CMK (cell line): ENCODE measurements around the gene LGALS7.

Experiments used
- DNase-seq: peaks from one replicate; pipeline ENCODE4 v3.0.0-alpha.2; 2010; ENCODE audit warnings: low read depth

The LGALS7 gene

DNA sequence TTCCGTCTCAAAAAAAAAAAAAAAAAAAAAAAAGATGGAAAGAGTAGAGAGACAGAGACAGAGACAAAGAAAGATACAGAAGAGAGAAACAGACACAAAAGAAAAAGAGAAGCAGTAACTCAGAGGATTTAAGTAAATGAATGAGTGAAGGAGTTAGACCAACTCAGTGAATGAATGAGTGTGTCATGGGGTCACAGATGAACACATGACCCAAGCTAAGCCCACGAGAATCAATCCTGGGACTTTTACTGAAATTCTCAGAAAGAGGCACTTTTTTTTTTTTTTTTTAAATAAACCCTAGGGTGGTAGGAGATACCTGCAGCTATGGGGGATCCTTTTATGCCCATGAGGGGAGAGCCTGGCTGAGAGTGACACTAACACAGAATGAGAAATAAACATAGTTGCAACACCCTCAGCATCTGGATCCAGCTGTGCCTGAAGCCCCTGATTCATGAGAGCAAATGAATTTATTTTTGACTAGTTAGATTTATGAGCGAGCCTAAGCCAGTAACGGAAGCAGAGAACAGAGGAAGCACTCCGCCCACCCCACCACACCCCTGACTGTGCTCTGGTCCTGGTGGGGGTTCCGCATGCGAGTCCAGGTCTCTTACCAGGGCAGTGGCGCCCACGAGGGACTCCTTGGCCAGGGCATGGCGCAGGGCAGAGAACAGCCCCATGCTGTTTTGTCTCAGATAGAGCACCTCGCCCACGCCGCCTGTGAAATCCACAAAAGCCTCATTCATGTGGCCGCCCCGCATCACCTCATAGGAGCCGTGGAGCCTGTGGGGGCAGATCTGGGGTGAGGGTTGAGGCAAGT, 33.7 kb downstream of the LGALS7 start:
- no peak for DNase-seq

DNA sequence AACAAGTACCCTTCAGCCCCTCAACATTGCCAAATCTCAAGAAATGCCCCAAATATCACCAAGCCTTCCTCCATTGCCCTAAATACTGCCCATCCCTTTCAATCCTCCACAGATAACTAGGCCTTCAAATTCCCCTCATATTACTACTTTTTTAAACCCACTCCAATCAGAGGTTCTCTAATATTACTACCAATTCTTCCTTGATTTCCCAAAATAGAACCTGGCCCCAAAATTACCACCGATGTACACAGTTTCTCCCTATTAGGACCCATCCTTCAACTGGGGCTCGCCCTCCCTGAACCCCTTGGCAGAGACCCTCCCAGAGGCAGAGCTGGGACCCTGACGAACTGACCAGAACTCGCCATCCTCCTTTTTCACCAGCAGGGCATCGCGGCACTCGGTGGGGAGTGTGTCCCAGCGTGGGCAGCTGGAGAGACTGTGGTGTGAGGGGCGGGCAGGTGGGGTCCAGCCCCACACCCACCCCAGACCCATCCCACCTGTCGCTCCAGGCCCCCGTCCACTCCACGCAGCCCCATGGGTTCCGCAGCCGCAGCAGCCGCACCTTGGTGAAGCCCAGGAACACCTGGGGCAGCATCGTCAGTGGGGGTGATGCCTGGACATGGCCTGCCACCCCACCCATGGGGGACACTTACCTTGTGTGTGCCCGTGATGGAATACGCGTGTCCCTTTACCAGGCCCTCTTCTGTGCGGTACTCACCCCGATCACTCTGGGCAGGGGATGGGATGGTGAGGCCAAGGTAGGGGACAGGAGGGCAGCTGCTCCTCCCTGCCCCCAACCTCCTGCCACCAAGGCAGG, 35.2 kb downstream of the LGALS7 start:
- no peak for DNase-seq

DNA sequence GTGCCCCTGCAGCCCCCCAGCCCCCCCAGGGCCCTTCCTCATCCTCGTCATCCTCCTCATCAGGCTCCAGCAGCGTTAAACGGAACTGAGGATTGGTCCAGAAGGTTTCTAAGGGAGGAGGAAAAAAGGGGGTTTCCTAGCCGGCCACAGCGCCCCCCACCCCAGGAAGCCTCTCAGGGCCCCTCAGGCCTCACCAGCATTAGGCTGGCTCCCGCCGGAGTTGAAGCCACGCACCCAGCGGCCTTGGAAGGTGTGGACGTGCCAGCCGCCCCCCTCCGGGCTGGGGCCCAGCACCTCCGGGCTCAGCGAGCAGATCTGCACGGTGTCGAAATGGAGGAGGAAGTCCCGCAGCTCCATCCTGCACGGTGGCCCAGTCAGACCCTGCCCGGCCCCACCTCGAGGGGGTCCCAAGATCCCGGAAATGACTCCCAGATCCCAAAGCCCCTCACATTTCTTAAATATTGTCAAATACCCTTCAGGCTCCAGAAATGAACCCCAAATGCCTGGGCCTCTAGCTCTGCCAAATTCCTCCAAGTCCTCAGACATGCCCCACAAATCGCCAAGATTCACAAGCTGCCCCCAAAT, 35.9 kb downstream of the LGALS7 start:
- no peak for DNase-seq

DNA sequence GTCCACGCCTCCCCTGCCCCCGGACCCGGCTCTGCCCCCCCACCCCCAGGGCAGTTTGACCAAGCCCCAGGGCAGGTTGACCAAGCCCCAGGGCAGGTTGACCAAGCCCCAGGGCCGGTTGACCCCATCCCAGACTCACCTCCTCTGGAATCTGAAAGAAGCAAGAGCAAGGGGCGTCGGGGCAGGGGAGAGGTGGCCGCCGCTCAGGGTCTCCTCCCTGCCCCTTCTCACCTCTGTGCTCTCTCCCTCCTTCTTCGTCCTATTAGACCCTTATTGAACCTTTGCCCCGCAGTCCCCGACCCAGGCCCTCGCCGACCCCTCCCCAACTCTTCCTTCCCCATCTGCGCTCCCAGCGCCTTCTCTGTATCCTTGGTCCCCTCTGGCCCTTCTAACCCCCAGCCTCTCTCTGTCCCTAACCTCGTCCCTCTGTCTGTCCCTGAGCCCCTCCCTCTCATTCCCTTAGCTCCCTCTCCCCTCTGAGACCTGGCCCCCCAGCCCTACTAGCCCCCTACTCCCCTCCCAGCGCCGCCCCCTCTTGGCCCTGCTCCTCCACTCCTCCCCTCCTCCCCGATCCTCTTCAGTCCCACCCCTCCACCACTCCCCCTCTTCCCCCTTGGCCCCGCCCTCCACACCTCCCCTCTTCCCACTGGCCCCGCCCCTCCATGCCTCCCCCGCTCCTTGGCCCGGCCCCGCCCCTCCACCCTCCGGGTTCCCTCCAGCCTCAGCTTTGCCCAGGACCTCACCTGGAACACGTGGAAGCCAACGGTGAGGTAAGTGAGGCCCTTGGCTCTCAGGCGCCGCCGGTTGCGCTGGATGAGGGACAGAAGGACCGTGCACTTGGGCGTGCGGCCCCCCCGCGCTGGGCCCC, 36.7 kb downstream of the LGALS7 start:
- no peak for DNase-seq

DNA sequence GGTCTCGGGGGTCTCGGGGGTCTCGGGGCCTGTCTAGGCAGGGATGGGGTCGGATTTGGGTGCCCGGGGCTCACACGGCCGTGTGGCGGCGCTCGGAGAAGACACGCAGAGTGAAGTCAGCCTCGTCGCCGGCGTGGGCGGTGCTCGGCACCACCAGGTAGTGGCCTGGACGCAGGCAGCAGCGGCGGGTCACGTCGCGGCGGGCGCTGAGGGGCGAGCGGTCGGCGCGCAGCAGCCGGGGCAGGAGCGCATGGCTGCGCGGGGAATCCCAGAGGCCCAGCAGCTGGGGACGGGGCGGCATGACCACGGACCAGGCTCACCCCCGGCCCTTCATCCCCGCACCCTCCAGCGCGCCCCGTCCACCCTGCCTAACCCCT, 37.3 kb downstream of the LGALS7 start:
- no peak for DNase-seq

DNA sequence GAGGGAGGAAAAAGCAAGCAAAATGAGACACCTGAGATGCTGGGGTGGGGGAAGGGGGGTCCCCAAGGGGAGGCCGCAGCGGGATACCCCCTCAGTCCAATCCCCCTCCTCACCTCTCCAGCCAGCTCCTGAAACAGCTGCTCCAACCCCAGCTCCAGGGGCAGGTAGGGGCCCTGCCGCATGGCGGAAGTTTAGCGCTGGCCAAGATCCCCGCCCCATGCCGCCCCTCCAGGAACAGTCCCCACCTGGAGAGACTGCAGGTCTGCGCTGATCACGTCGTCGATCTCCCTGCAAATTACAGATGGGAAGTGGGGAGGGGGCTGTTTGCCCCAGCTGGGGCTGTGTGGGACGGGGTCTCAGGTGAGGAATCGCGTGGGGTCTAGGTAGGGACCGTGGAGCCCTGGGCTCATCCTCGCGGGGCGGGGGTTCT, 38.0 kb downstream of the LGALS7 start:
- no peak for DNase-seq

DNA sequence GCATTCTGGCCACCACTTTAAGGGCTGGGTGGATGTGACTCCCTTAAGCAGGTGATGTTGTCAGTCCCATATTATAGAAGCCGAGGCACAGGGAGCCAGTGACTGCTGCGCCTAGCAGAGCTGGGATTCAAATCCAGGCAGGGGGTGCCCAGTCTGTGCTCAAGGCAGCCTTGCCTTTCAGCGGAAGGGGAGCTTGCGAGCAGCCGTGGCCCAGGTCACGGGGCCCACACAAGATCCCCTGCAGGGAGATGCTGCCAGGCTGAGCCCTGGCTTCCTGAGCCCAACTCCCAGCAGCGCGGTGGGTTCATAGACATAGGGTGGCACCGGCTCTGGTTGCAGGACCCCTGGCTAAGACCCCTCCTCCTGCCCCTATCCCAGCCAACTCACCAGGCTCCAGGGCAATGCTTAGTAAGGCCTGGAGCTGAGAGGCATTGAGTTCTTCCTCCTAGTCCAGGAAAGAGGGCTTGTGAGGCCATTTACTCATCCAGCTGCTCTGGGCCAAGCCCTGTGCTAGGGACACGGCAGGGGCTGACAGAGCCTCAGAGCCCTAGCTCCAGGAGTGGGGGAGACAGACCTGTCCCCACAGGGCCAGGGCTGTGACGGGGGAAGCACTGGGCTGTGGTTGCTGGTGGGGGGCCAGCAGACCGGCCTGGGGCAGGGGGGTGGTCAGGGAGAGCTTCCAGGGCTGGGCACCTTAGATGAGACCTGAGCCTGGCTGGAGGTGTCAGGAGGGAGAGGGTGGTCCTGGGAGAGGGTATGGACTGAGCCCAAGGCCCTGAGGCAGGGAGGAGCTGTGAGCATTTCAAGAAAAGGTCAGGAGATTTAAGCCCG, 38.7 kb downstream of the LGALS7 start:
- no peak for DNase-seq

DNA sequence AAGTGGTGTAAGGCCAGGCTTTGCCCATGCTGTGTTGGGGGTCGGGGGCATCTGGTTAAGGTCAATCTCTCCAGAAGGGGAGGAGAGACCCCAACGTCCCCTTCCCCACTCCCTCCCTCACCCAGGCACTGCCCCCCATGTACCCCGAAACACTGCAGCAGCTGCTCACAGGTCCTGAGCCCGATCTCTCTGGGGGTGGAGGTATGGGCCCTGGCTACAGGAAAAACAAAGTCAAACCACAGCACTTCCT, 39.2 kb downstream of the LGALS7 start:
- DNase-seq, result no peak

DNA sequence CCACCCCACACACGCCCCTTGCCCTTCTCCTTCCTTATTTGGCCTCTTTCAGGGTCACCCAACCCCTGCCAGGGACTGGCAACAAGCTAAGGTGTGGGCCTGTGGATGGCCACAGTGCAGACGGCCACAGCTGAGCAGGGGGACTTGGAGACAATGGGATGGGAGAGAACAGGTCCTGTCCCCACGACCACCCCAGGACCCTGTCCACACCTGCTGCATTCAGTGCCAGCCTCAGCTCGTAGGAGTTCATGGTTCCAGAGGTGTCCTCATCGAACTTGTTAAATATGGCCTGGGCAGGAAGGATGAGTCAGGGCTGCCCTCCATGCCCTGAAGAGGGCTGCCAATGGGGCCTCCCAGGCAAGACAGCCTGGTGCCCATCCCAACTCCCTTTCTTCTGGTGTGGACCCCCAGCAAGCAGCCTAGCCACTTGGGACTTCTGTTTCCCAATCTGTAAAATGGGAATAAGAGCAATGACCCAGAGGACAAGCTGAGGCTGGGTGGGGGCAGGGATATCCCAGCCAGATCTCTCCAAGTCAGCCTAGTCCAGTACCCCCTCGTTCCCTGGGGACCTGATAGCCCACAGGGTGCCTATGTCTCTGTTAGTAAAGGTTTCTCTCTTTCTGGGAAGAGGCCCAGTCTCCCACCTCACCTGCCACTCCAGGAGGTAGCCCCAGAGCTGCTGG, 39.7 kb downstream of the LGALS7 start:
- no peak for DNase-seq

DNA sequence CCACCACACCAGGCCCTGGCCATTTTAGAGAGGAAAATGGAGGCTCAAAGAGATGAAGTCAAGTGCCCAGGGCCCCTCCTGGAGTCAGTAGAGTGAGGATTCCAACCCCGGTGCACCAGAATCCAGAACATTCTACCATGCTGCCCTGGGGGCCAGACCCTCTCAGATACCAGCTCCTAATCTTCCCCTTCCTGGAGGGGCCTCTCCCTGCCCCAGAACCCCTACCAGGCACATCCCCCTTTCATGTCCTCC, 40.1 kb downstream of the LGALS7 start:
- no peak for DNase-seq

DNA sequence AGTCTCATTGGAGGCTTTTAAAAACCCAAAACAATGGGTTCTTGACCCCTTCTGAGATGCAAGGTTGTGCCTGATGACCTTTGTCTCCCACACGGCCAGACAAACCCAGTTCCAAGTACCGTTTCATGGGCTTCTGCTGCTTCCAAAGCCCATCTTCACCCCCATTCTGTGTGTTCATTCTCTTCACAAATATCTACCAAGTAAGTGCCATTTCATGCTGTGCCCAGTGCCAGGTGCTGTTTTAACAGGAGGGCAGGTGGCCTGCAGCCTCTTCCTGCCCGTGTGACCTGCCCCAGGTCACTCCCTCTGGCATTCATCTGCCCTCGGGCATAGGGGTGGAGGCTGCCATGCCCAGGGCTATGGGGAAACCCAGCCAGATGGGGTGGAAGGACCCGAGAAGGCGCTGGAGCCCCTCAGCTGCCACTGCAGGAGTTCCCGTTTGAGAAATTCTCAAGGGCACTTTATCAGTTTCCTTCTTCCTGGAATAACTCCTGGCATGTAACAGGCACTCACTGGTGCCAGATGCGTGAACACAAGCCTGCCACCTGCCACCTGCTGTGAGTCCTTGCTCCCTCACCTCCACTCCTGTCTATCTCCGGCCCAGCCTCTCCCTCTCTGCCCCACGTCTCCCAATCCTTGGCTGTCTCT, 41.5 kb downstream of the LGALS7 start:
- DNase-seq, result no peak

DNA sequence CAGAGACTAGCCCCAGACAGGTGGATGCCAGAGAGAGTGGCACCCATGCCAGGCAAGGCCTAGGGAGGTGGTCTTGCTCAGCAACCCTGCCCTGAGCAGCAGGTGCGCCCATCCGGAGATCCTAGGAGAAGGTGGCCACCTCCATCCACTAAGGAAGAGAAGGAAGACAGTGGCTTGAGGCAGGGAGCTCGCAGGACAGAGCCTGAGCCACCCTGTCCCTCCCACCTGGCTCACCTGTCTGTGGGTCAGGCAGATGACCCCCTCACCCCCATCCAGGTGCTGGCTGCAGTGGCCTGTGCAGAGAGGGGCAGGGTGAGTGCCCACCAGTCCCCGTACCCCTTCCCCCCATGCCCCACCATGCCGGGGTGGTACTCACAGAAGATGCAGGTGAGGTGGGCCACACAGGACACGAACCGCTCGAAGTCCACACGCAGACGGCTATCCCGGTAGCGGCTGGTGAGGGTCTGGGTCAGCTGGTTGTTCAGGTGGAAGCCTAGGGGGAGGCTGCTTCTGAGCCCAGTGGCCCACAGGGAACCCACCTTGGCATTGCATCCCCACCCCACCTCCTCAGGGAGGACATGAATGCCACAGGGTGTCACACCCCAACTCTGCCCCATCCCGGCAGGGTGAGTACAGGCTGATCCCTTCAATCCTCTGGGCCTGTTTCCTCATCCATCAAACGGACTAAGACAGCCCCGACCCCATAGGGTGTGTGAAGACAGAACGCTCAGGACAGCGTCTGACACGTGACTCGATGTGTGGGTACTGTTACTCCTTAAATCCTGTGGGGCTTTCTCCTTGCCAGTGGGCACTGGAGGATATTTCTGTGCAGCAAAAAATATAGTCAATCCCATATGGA, 42.4 kb downstream of the LGALS7 start:
- DNase-seq, result no peak

DNA sequence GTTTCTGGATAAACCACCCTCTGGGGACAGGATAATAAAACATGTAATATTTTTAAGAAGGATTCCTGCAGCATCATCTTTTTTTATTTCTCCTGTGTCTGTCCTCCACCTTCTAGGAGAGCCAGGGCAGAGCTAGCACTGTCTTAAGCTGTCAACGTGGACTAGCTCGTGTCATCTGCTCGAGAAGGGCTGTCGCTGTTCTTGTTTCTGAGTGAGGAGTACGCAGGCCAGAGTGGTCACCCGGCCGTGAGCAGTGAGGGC, 42.9 kb downstream of the LGALS7 start:
- DNase-seq, result no peak

DNA sequence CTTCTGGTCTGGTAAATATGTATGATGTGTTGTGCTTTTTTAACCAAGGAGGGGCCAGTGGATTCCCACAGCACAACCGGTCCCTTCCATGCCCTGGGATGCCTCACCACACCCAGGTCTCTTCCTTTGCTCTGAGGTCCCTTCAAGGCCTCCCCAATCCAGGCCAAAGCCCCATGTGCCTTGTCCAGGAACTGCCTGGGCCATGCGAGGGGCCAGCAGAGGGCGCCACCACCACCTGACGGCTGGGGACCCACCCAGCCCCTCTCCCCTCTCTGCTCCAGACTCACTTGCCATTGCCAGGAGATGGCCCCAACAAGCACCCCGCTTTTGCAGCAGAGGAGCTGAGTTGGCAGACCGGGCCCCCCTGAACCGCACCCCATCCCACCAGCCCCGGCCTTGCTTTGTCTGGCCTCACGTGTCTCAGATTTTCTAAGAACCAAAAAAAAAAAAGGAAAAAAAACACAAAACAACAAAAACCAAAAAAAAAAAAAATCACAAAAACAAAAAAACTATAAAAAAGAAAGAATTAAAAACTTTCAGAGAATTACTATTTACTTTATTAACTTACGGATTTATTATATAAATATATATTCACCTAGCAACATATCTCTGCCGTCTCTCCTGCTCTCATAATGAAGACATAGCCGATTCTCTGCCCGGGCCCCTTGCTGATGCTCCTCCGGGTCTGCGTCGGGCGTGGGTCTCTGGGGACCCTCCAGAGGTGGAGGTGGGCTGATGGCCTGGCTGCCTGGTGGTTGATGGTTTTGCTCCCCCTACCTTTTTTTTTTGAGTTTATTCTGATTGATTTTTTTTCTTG, 43.5 kb downstream of the LGALS7 start:
- DNase-seq, result peak; percentile 48

DNA sequence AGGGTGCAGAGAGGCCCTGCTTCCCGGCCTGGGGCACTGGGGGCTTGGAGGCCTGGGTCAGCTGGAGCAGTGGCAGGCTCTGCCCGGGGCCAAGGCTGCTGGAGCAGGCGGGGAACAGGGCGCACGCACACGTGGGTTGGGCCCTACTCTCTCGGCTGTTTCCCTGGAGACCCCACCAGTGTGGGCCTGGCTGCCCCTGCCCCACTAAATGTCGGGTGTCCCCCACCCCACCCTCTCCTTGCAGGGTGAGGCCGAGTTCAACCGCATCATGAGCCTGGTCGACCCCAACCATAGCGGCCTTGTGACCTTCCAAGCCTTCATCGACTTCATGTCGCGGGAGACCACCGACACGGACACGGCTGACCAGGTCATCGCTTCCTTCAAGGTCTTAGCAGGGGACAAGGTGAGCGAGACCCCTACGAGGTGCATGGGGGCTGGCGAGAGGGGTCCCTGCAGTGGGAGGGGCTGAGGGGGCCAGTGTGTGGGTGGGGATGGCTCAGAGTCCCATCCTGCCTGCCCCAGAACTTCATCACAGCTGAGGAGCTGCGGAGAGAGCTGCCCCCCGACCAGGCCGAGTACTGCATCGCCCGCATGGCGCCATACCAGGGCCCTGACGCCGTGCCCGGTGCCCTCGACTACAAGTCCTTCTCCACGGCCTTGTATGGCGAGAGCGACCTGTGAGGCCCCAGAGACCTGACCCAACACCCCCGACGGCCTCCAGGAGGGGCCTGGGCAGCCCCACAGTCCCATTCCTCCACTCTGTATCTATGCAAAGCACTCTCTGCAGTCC, 44.4 kb downstream of the LGALS7 start:
- DNase-seq, result no peak

DNA sequence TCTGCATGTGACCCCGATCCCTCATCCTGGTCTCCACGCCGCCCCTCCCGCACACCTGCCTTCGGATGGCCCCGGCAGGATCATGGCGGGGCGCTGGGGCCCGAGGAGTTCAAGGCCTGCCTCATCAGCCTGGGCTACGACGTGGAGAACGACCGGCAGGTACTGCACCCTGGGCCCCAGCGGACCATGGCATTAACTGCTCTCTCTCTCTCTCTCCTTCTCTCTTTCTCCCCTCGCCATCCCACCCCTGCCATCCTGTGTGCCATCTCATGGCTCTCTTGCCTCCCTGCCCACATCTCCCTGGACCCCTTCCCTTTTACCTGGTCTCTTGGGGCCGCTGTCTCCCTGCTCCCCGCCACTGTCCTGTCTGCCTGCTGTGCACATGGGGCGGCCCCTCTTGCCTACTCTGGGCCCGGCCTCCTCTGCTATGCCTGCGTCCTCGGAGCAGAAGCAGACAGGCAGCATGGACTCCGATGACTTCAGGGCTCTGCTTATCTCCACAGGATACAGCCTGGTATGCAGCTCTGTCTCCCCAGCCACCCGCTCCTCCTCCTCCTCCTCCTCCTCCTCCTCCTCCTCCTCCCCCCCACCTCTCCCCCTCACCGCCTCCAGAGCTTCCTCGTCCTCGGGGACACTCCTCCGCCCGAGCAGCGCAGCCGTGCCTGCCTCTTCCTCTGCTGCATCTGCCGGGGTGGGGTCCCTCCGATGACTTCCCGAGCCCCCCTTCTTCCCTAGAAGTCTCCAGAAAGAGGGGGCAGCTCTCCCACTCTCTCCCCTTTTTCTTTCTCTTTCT, 45.3 kb downstream of the LGALS7 start:
- DNase-seq, result peak; percentile 81

DNA sequence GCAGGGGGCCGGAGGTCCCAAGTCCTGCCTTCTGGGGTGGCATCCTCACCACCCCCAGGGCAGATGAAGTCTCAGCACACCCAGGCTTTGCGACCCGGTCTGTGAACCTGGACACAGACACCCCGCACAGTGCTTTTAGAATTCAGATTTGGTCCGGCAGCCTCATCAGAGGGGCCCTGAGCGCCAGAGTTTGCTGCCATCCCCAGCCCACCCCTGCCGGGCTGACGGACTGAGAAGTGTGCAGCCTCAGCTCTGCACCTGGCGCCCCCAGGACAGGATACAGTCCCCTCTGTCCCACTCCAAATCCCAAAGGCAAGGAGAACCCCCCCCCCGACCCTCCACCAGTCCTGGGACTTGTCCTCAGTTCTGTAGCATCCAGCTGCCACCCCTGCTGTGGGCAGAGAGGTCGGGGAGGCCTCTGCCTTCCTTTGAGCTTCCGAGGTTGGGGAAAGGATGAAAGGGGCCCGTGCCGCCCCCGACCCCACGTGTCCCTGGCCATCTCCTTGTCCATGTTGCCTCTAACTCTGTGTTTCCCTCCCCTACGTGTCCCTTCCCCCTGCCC, 45.9 kb downstream of the LGALS7 start:
- DNase-seq, result no peak
